GM12801 (cell line): ENCODE data around the gene DR1.

ENCODE experiments used
- CTCF ChIP-seq: IDR thresholded peaks from one replicate; pipeline ENCODE4 v1.5.1; 2011; ENCODE audit warnings: control low read depth; ENCODE audit not compliant: insufficient read length; ENCODE audit errors: extremely low read depth

DR1 gene

GRCh38 chr1:93350875-93351274, 5.2 kb downstream of the DR1 start:
- no peak for TF ChIP-seq CTCF

GRCh38 chr1:93352376-93352775, 6.7 kb downstream of the DR1 start:
- no peak for TF ChIP-seq CTCF

GRCh38 chr1:93353286-93353685, 7.6 kb downstream of the DR1 start:
- no peak for TF ChIP-seq CTCF

GRCh38 chr1:93354749-93355148, 9.0 kb downstream of the DR1 start:
- no peak for TF ChIP-seq CTCF

GRCh38 chr1:93357242-93357641, 11.5 kb downstream of the DR1 start:
- no peak for TF ChIP-seq CTCF

GRCh38 chr1:93358293-93358692, 12.6 kb downstream of the DR1 start:
- TF ChIP-seq CTCF: no peak

GRCh38 chr1:93360111-93360510, 14.4 kb downstream of the DR1 start:
- TF ChIP-seq CTCF: no peak

- TF ChIP-seq CTCF: no peak
Observed at GRCh38 chr1:93362237-93362636, 16.5 kb downstream of the DR1 start.
